OCI-LY1 (cell line): ENCODE data around the gene NTRK3.

Experiments used
- H2AFZ ChIP-seq: fragments of 200-600 bp; sonication (generic), shearing (Covaris generic); 2 replicates; pipeline ENCODE4 v1.6.0; 2014; ENCODE audit warnings: antibody characterized with exemption, mild to moderate bottlenecking, low read length
- H3F3A ChIP-seq: fragments of 200-600 bp; sonication (generic), shearing (Covaris generic); 2 replicates; pipeline ENCODE4 v1.6.0; 2014; ENCODE audit warnings: mild to moderate bottlenecking, antibody characterized with exemption, low read length, moderate library complexity; ENCODE audit not compliant: insufficient read depth
- H3K27ac ChIP-seq: fragments of 200-600 bp; sonication (generic); 2 replicates; pipeline ENCODE4 v1.5.1; 2014; ENCODE audit warnings: low read length, mixed run types, mild to moderate bottlenecking, low read depth; ENCODE audit not compliant: poor library complexity, severe bottlenecking
- H3K27me3 ChIP-seq: fragments of 200-600 bp; sonication (generic); 2 replicates; pipeline ENCODE4 v1.6.0; 2014; ENCODE audit warnings: antibody characterized with exemption, mild to moderate bottlenecking, low read length, moderate library complexity; ENCODE audit not compliant: insufficient read depth
- H3K36me3 ChIP-seq: fragments of 200-600 bp; sonication (generic); 2 replicates; pipeline ENCODE4 v1.6.1; 2014; ENCODE audit warnings: mild to moderate bottlenecking, antibody characterized with exemption, low read length, moderate library complexity, mixed read lengths; ENCODE audit not compliant: insufficient read depth
- H3K4me1 ChIP-seq: fragments of 200-600 bp; sonication (generic); 2 replicates; pipeline ENCODE4 v1.5.1; 2014; ENCODE audit warnings: mild to moderate bottlenecking, low read length, moderate library complexity; ENCODE audit not compliant: insufficient read depth, severe bottlenecking
- H3K4me2 ChIP-seq: fragments of 200-600 bp; sonication (generic), shearing (Covaris generic); 2 replicates; pipeline ENCODE4 v1.6.1; 2014; ENCODE audit warnings: low read length
- H3K4me3 ChIP-seq: fragments of 200-600 bp; sonication (generic); 2 replicates; pipeline ENCODE4 v1.5.1; 2014; ENCODE audit warnings: low read length, low read depth, mild to moderate bottlenecking, mixed read lengths; ENCODE audit not compliant: poor library complexity, severe bottlenecking
- H3K79me2 ChIP-seq: fragments of 200-600 bp; shearing (Covaris generic); 2 replicates; pipeline ENCODE4 v1.6.1; 2016; ENCODE audit warnings: mixed run types, low read length, mixed read lengths; ENCODE audit not compliant: insufficient read depth
- H3K9ac ChIP-seq: fragments of 200-600 bp; sonication (generic), shearing (Covaris generic); 2 replicates; pipeline ENCODE4 v1.6.1; 2014; ENCODE audit warnings: mild to moderate bottlenecking, low read length, mixed read lengths
- H3K9me2 ChIP-seq: fragments of 200-600 bp; sonication (generic), shearing (Covaris generic); 2 replicates; pipeline ENCODE4 v1.6.1; 2014; ENCODE audit warnings: low read depth, mild to moderate bottlenecking, low read length, mixed read lengths
- H3K9me3 ChIP-seq: fragments of 200-600 bp; shearing (Covaris generic); 2 replicates; pipeline ENCODE4 v1.6.1; 2014; ENCODE audit warnings: low read length, mixed read lengths
- H4K20me1 ChIP-seq: fragments of 200-600 bp; sonication (generic), shearing (Covaris generic); 2 replicates; pipeline ENCODE4 v1.6.0; 2016; ENCODE audit warnings: mild to moderate bottlenecking, low read length; ENCODE audit not compliant: insufficient read depth
- CTCF ChIP-seq: fragments of 200-600 bp; sonication (generic), shearing (Covaris generic); IDR thresholded peaks from 2 replicates; pipeline ENCODE4 v1.5.1; 2017; ENCODE audit warnings: mild to moderate bottlenecking, antibody characterized with exemption, low read length, moderate library complexity, mixed read lengths
- EZH2 ChIP-seq: fragments of 200-600 bp; sonication (generic), shearing (Covaris generic); IDR thresholded peaks from 2 replicates; pipeline ENCODE4 v1.8.0; 2017; ENCODE audit warnings: borderline replicate concordance, mixed run types, mild to moderate bottlenecking, antibody characterized with exemption, low read length, moderate library complexity, mixed read lengths

The NTRK3 gene

DNA sequence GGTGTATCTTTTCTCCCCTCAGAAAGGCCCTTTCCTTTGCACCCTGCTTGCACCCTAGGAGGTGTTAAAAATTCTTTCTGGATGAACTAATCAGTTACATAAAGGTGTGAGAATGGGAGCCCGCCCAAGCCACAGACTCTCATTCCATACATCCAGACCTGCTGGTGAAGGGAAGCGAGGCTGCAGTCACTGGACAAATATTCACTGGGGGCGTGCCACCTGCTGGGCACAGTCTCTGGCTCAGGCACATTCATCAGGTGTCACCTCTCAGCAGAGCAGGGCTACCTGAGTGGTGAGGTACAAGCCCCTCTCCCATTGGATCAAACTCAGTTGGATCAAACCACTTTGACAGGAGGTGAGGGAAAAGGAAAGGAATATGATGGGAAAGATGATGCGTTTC lies 52.0 kb downstream of the NTRK3 start:
- Histone ChIP-seq H2AFZ (no peak overlapping the region), H3K9me3 (no peaks in the 10 kb centered on the region), H3K4me3 (no peak overlapping the region), H3K4me2 (no peak overlapping the region), H3F3A (no peaks in the 10 kb centered on the region), H3K27me3 (no peaks in the 10 kb centered on the region), H3K79me2 (no peaks in the 10 kb centered on the region), H3K9ac (no peak overlapping the region), H3K27ac (no peak overlapping the region), H3K9me2 (no peaks in the 10 kb centered on the region), H3K4me1 (no peaks in the 10 kb centered on the region), H4K20me1 (no peaks in the 10 kb centered on the region), H3K36me3 (no peaks in the 10 kb centered on the region)
- TF ChIP-seq EZH2 (no peak), CTCF (no peak)

- no peaks in the 10 kb centered on the region for H3K9me2 ChIP-seq
- no peak overlapping the region for H2AFZ ChIP-seq
- TF ChIP-seq CTCF: no peak
- TF ChIP-seq EZH2: no peak
- no peaks in the 10 kb centered on the region for H3K4me1 ChIP-seq
- H3K27me3 ChIP-seq: no peaks in the 10 kb centered on the region
- H3K36me3 ChIP-seq: no peaks in the 10 kb centered on the region
- H3K4me2 ChIP-seq: no peak overlapping the region
- no peak overlapping the region for H3K27ac ChIP-seq
- H3K79me2 ChIP-seq: no peaks in the 10 kb centered on the region
- no peaks in the 10 kb centered on the region for H3F3A ChIP-seq
- no peaks in the 10 kb centered on the region for H4K20me1 ChIP-seq
- H3K4me3 ChIP-seq: no peak overlapping the region
- no peaks in the 10 kb centered on the region for H3K9me3 ChIP-seq
- H3K9ac ChIP-seq: no peak overlapping the region
Measured at GRCh38 chr15:88202231-88202630, 54.3 kb downstream of the NTRK3 start.

DNA sequence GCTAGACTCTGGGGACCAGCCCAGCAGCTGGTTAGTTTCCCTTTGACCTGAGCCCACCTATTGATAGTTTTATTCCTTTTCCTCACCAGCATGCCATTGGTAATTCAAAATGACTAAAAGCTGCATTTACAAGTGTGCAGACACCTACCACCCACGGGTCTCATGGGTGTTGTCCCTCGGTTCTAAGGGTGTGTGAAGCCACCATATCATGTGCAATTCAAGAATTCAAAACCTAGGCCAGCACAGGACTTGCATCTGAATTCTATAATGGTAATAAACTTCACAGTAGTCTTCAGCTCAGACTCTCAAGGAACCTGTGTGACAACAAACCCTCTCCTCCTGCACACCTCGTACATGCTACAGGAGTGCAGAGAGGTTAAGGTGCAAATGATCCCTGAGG lies 55.3 kb downstream of the NTRK3 start:
- no peaks in the 10 kb centered on the region for H3K9me2 ChIP-seq
- no peak overlapping the region for H3K27ac ChIP-seq
- H2AFZ ChIP-seq: no peak overlapping the region
- TF ChIP-seq CTCF (no peak), EZH2 (no peak)
- H3F3A ChIP-seq: no peaks in the 10 kb centered on the region
- H4K20me1 ChIP-seq: no peaks in the 10 kb centered on the region
- no peaks in the 10 kb centered on the region for H3K36me3 ChIP-seq
- no peaks in the 10 kb centered on the region for H3K9me3 ChIP-seq
- H3K9ac ChIP-seq: no peak overlapping the region
- no peak overlapping the region for H3K4me3 ChIP-seq
- H3K27me3 ChIP-seq: no peaks in the 10 kb centered on the region
- no peaks in the 10 kb centered on the region for H3K4me1 ChIP-seq
- no peaks in the 10 kb centered on the region for H3K79me2 ChIP-seq
- no peak overlapping the region for H3K4me2 ChIP-seq
